ENCODE data around the gene ATG9B. TPM values are rescaled to one million over a fixed set of nuclear protein-coding genes. Genes with fewer than 3 reads are reported as not detected.
A peak's percentile ranks its signal among the peaks of the same experiment; 100 is the strongest.

ATG9B gene
- total RNA-seq, 1 experiment from 2014 or later, result 2.1 TPM

- DNase-seq (ENCODE audit: low read depth, low spot score) (no peak), ATAC-seq (no peak)
- Histone ChIP-seq H2AFZ (ENCODE audit: low read depth, low read length, poor library complexity, severe bottlenecking) (no peak overlapping the region), H3K4me3 (replicated peaks in 1 of 2; ENCODE audit: low read depth in 1 of 2, low read length in 2 of 2) (peak overlapping the region; percentile 81 to 90), H3K9ac (ENCODE audit: low read length) (peak overlapping the region; percentile 91), H3K4me2 (ENCODE audit: low read length) (peak overlapping the region; percentile 95), H3K9me2 (ENCODE audit: insufficient read depth) (no peaks in the 10 kb centered on the region), H3K27me3 (ENCODE audit: insufficient read depth, low read length) (no peaks in the 10 kb centered on the region), H3K9me3 (ENCODE audit: control insufficient read depth in 1 of 2, insufficient read depth in 1 of 2, low read depth in 1 of 2, low read length in 2 of 2) (no peaks in the 10 kb centered on the region), H4K20me1 (ENCODE audit: insufficient read depth) (no peaks in the 10 kb centered on the region), H3K4me1 (ENCODE audit: control insufficient read depth in 1 of 2, insufficient read depth in 2 of 2, low read length in 2 of 2) (peaks cover 28 to 52% of the 10 kb centered on the region in 2 experiments), H3K79me2 (ENCODE audit: insufficient read depth, low read length) (peaks cover 62% of the 10 kb centered on the region), H3K36me3 (ENCODE audit: control insufficient read depth in 1 of 2, insufficient read depth in 2 of 2, low read length in 2 of 2) (peaks cover 10 to 17% of the 10 kb centered on the region in 2 experiments), H3K27ac (ENCODE audit: low read depth, low read length) (peak overlapping the region; percentile 87)
- POLR2A ChIA-PET, result interaction anchor here (0.6 to 1.7 kb wide), 14 partner anchors 12 to 55 kb away, joined by 3 to 13 read pairs (median 4); partner anchors contain the start of genes ABCB8, AGAP3, FASTK and TMUB1
- RAD21 ChIA-PET (ENCODE audit: low non-redundant PET in 1 of 2, low total read pairs in 2 of 2, uncharacterized antibody in 2 of 2, unreplicated experiment in 2 of 2), result interaction anchor here (0.7 to 1.3 kb wide), 4 partner anchors 15 to 52 kb away, joined by 3 read pairs; partner anchors contain the start of gene AGAP3 (in 1 of the 2)
- CTCF ChIA-PET, result interaction anchor here (0.6 to 2.1 kb wide), 11 partner anchors 15 to 163 kb away, joined by 3 to 8 read pairs (median 3); partner anchors contain the start of genes ABCB8 and FASTK
- BruUV-seq (replicated peaks), result TSS peak; percentile 57
- TF ChIP-seq POLR2AphosphoS5 (IDR thresholded peaks at IDR 0.05; ENCODE audit: low read depth, low read length) (peak; percentile 5; the same call in 1 of the 2 replicates), EZH2phosphoT487 (IDR thresholded peaks at IDR 0.05; ENCODE audit: borderline replicate concordance) (no peak), ZFX (IDR thresholded peaks at IDR 0.05) (peak; percentile 53; the same call in 1 of the 2 replicates)
- intact Hi-C loops (cut with micrococcal nuclease), result loop anchor here (1.0 kb wide), 1 partner anchor 22 kb away; the partner anchor contains the start of gene TMUB1
Observed at GRCh38 chr7:151061213-151062110, 37.2 kb upstream of the ATG9B start.

GRCh38 chr7:151060416-151061212, 36.3 kb upstream of the ATG9B start:
- TF ChIP-seq CBX3 (IDR thresholded peaks at IDR 0.05; ENCODE audit: low read depth), result no peak
- no peak for TF ChIP-seq POLR2A (IDR thresholded peaks at IDR 0.05; ENCODE audit: borderline replicate concordance, extremely low read depth, insufficient read depth, insufficient read length)
- TF ChIP-seq POLR2AphosphoS5 (IDR thresholded peaks at IDR 0.05; ENCODE audit: low read depth, low read length), result peak; percentile 50
- TF ChIP-seq, protein P1, sequence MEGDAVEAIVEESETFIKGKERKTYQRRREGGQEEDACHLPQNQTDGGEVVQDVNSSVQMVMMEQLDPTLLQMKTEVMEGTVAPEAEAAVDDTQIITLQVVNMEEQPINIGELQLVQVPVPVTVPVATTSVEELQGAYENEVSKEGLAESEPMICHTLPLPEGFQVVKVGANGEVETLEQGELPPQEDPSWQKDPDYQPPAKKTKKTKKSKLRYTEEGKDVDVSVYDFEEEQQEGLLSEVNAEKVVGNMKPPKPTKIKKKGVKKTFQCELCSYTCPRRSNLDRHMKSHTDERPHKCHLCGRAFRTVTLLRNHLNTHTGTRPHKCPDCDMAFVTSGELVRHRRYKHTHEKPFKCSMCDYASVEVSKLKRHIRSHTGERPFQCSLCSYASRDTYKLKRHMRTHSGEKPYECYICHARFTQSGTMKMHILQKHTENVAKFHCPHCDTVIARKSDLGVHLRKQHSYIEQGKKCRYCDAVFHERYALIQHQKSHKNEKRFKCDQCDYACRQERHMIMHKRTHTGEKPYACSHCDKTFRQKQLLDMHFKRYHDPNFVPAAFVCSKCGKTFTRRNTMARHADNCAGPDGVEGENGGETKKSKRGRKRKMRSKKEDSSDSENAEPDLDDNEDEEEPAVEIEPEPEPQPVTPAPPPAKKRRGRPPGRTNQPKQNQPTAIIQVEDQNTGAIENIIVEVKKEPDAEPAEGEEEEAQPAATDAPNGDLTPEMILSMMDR (IDR thresholded peaks at IDR 0.05 in 2 of 3, conservative IDR thresholded peaks at IDR 0.05 in 1 of 3; ENCODE audit: borderline replicate concordance in 1 of 3, insufficient read depth in 1 of 3, low read depth in 2 of 3, low read length in 2 of 3), result peak in 2 of 3 experiments; percentile 22 to 31; a peak in 4 of 6 replicates
- TF ChIP-seq TCF7L2 (IDR thresholded peaks at IDR 0.05; ENCODE audit: borderline replicate concordance, extremely low read depth, insufficient read depth, insufficient read length), result no peak
- TF ChIP-seq RAD21 (IDR thresholded peaks at IDR 0.05; ENCODE audit: low read depth), result no peak
- Histone ChIP-seq H3K9me2 (ENCODE audit: insufficient read depth) (no peaks in the 10 kb centered on the region), H4K20me1 (ENCODE audit: insufficient read depth) (no peaks in the 10 kb centered on the region), H3K36me3 (ENCODE audit: control insufficient read depth in 1 of 2, insufficient read depth in 2 of 2, low read length in 2 of 2) (peaks cover 7 to 17% of the 10 kb centered on the region in 2 experiments), H3K4me1 (ENCODE audit: control insufficient read depth in 1 of 2, insufficient read depth in 2 of 2, low read length in 2 of 2) (peaks cover 28 to 52% of the 10 kb centered on the region in 2 experiments), H3K4me3 (replicated peaks in 1 of 2; ENCODE audit: low read depth in 1 of 2, low read length in 2 of 2) (peak overlapping the region; percentile 81 to 90), H3K9me3 (ENCODE audit: control insufficient read depth in 1 of 2, insufficient read depth in 1 of 2, low read depth in 1 of 2, low read length in 2 of 2) (no peaks in the 10 kb centered on the region), H2AFZ (ENCODE audit: low read depth, low read length, poor library complexity, severe bottlenecking) (no peak overlapping the region), H3K27me3 (ENCODE audit: insufficient read depth, low read length) (no peaks in the 10 kb centered on the region), H3K27ac (ENCODE audit: low read depth, low read length) (peak overlapping the region; percentile 87), H3K9ac (ENCODE audit: low read length) (peak overlapping the region; percentile 91), H3K79me2 (ENCODE audit: insufficient read depth, low read length) (peaks cover 56% of the 10 kb centered on the region), H3K4me2 (ENCODE audit: low read length) (peak overlapping the region; percentile 95)
- RAD21 ChIA-PET (ENCODE audit: low non-redundant PET in 1 of 2, low total read pairs in 2 of 2, uncharacterized antibody in 2 of 2, unreplicated experiment in 2 of 2), result interaction anchor here (0.7 to 1.3 kb wide), 4 partner anchors 16 to 51 kb away, joined by 3 read pairs; no protein-coding TSS in a partner anchor
- CTCF ChIA-PET, result interaction anchor here (0.6 to 1.0 kb wide), 5 partner anchors 20 to 162 kb away, joined by 3 to 4 read pairs (median 3); partner anchors contain the start of gene FASTK
- BruUV-seq (replicated peaks), result TSS peak; percentile 9
- intact Hi-C loops (cut with micrococcal nuclease), result no loop called here
- POLR2A ChIA-PET, result interaction anchor here (0.6 to 1.5 kb wide), 8 partner anchors 16 to 55 kb away, joined by 3 to 13 read pairs (median 4); partner anchors contain the start of genes ABCB8, FASTK and TMUB1
- peak; percentile 34 for ATAC-seq
- no peak for DNase-seq (ENCODE audit: low read depth, low spot score)
